HepG2 (cell line): Measurements from ENCODE around the gene FAM114A1. TPM values are rescaled to one million over a fixed set of nuclear protein-coding genes. Genes with fewer than 3 reads are reported as not detected.

Experiments used
- BCL3 ChIP-seq: sonication (generic); formaldehyde crosslinking; IDR thresholded peaks from 2 replicates; pipeline ENCODE4 v1.5.1; 2020; ENCODE audit warnings: mild to moderate bottlenecking, missing genetic modification reagents, moderate library complexity
- CSRNP1 ChIP-seq: sonication (generic); formaldehyde crosslinking; IDR thresholded peaks from 2 replicates; pipeline ENCODE4 v1.8.1; 2023; ENCODE audit warnings: mild to moderate bottlenecking, missing genetic modification reagents
- DRAP1 ChIP-seq: IDR thresholded peaks from 2 replicates; pipeline ENCODE4 v1.6.1; 2016; ENCODE audit warnings: missing genetic modification reagents, missing compliant biosample characterization
- ELF3 ChIP-seq: IDR thresholded peaks from 2 replicates; pipeline ENCODE4 v1.6.1; 2016; ENCODE audit warnings: missing genetic modification reagents, missing compliant biosample characterization
- FOXP1 ChIP-seq, 2 experiments: fragments of 450-650 bp in 1 of 2; IDR thresholded peaks; 2 replicates each; pipeline ENCODE4 v1.6.1; 2017 to 2018; ENCODE audit warnings: antibody characterized with exemption in 1 of 2
- HBP1 ChIP-seq: IDR thresholded peaks from 2 replicates; pipeline ENCODE4 v1.6.1; 2016; ENCODE audit warnings: low read depth, control low read depth
- MED13 ChIP-seq: sonication (generic); formaldehyde crosslinking; IDR thresholded peaks from 2 replicates; pipeline ENCODE4 v1.5.0; 2020; ENCODE audit warnings: missing genetic modification reagents
- MIXL1 ChIP-seq: IDR thresholded peaks from 2 replicates; pipeline ENCODE4 v1.6.1; 2016
- NPAS2 ChIP-seq: sonication (generic); formaldehyde crosslinking; IDR thresholded peaks from 2 replicates; pipeline ENCODE4 v1.8.0; 2022; ENCODE audit warnings: mild to moderate bottlenecking, missing genetic modification reagents, borderline replicate concordance
- RBAK ChIP-seq: sonication (generic); formaldehyde crosslinking; IDR thresholded peaks from 2 replicates; pipeline ENCODE4 v1.5.1; 2020; ENCODE audit warnings: mild to moderate bottlenecking, missing genetic modification reagents
- SIX1 ChIP-seq: sonication (generic); formaldehyde crosslinking; IDR thresholded peaks from 2 replicates; pipeline ENCODE4 v1.4.0; 2020; ENCODE audit warnings: missing genetic modification reagents, borderline replicate concordance
- SMARCE1 ChIP-seq: fragments of 450-650 bp; IDR thresholded peaks from 2 replicates; pipeline ENCODE4 v1.6.1; 2017; ENCODE audit warnings: borderline replicate concordance
- SP1 ChIP-seq, 2 experiments: fragments of 450-650 bp in 1 of 2; sonication (generic) in 1 of 2; formaldehyde crosslinking in 1 of 2; IDR thresholded peaks; 2 replicates each; pipeline versions ENCODE4 v1.4.0 to v1.6.1; 2016 to 2020; ENCODE audit warnings: missing genetic modification reagents in 1 of 2
- ZBTB2 ChIP-seq: sonication (generic); formaldehyde crosslinking; IDR thresholded peaks from 2 replicates; pipeline ENCODE4 v1.8.0; 2022; ENCODE audit warnings: low read depth, missing genetic modification reagents
- ZBTB20 ChIP-seq: sonication (generic); formaldehyde crosslinking; IDR thresholded peaks from 2 replicates; pipeline ENCODE4 v1.8.1; 2023; ENCODE audit warnings: missing genetic modification reagents, low read depth, mild to moderate bottlenecking, borderline replicate concordance
- ZBTB42 ChIP-seq: sonication (generic); formaldehyde crosslinking; IDR thresholded peaks from 2 replicates; pipeline ENCODE4 v1.5.0; 2020; ENCODE audit warnings: mild to moderate bottlenecking, missing genetic modification reagents
- ZFP36L2 ChIP-seq: sonication (generic); formaldehyde crosslinking; IDR thresholded peaks from 2 replicates; pipeline ENCODE4 v1.4.0; 2020; ENCODE audit warnings: missing genetic modification reagents
- ZNF326 ChIP-seq: sonication (generic); formaldehyde crosslinking; IDR thresholded peaks from 2 replicates; pipeline ENCODE4 v1.4.0; 2020; ENCODE audit warnings: missing genetic modification reagents, borderline replicate concordance
- ZNF441 ChIP-seq: sonication (generic); formaldehyde crosslinking; IDR thresholded peaks from 2 replicates; pipeline ENCODE4 v1.7.0; 2021; ENCODE audit warnings: missing genetic modification reagents, borderline replicate concordance
- ZNF550 ChIP-seq: sonication (generic); formaldehyde crosslinking; IDR thresholded peaks from 2 replicates; pipeline ENCODE4 v1.4.0; 2020; ENCODE audit warnings: mild to moderate bottlenecking, missing genetic modification reagents, borderline replicate concordance
- ZNF572 ChIP-seq: sonication (generic); formaldehyde crosslinking; IDR thresholded peaks from 2 replicates; pipeline ENCODE4 v1.5.1; 2020; ENCODE audit warnings: mild to moderate bottlenecking, missing genetic modification reagents
- ZNF841 ChIP-seq: sonication (generic); formaldehyde crosslinking; IDR thresholded peaks from 2 replicates; pipeline ENCODE4 v1.8.1; 2023; ENCODE audit warnings: missing genetic modification reagents, borderline replicate concordance
- ZSCAN5A ChIP-seq: sonication (generic); formaldehyde crosslinking; IDR thresholded peaks from 2 replicates; pipeline ENCODE4 v1.8.0; 2022; ENCODE audit warnings: mild to moderate bottlenecking, missing genetic modification reagents, borderline replicate concordance
- ZSCAN9 ChIP-seq: IDR thresholded peaks from 2 replicates; pipeline ENCODE4 v1.6.1; 2016; ENCODE audit warnings: borderline replicate concordance
- polyA plus RNA-seq, 8 experiments: library from polyadenylated mRNA; depleted of rRNA in 3 of 8; stranded (reverse) in 7 of 8; unstranded in 1 of 8; fragments of >200 nt; fragmentation: Illumina TruSeq in 4 of 8; extraction: Trizol in 4 of 8; gene quantifications; 2 replicates each; pipeline versions ENCODE4 v1.2.1 to v1.2.3, GENCODE V29; 2011 to 2016; ENCODE audit warnings: low read depth in 4 of 8, missing spikeins in 1 of 8, mixed read lengths in 1 of 8; ENCODE audit not compliant: insufficient read depth in 1 of 8
- total RNA-seq, 5 experiments: library from RNA; depleted of rRNA; stranded (reverse); fragments of >200 nt; fragmentation: Illumina TruSeq; extraction: Trizol; gene quantifications; 2 replicates each; pipeline ENCODE4 v1.2.3, GENCODE V29; 2016; ENCODE audit warnings: low read depth in 1 of 5

Gene FAM114A1
- total and polyA plus RNA-seq, 2 of the 13 experiments (the other 11 are each of a cell fraction or from before 2014, with no cell fraction given): 61.0 to 76.9 TPM

- no peak for TF ChIP-seq ZSCAN5A
- no peak for TF ChIP-seq MED13
- no peak for TF ChIP-seq CSRNP1 (CRISPR knock-in tag)
- TF ChIP-seq ZBTB20 (CRISPR knock-in tag): no peak
- no peak for TF ChIP-seq ZBTB42
- TF ChIP-seq FOXP1 (IDR thresholded peaks at IDR 0.05): no peak
- no peak for TF ChIP-seq FOXP1 (CRISPR knock-in tag; IDR thresholded peaks at IDR 0.05)
- TF ChIP-seq SP1 (IDR thresholded peaks at IDR 0.05): no peak
- no peak for TF ChIP-seq SP1 (CRISPR knock-in tag; IDR thresholded peaks at IDR 0.05)
- 0 out of 2 replicates have a peak, but pooled peaks have one; percentile 14 for TF ChIP-seq MIXL1 (CRISPR knock-in tag)
- no peak for TF ChIP-seq ZFP36L2 (CRISPR knock-in tag)
- TF ChIP-seq SIX1 (CRISPR knock-in tag): no peak
- TF ChIP-seq BCL3 (CRISPR knock-in tag): no peak
- TF ChIP-seq DRAP1 (CRISPR knock-in tag): no peak
- TF ChIP-seq SMARCE1: no peak
- TF ChIP-seq HBP1 (CRISPR knock-in tag): no peak
- no peak for TF ChIP-seq ZNF326 (CRISPR knock-in tag)
- TF ChIP-seq RBAK (CRISPR knock-in tag): no peak
- no peak for TF ChIP-seq ZNF572 (CRISPR knock-in tag)
- TF ChIP-seq ZNF841 (CRISPR knock-in tag): no peak
- TF ChIP-seq NPAS2 (CRISPR knock-in tag): no peak
- no peak for TF ChIP-seq ZBTB2 (CRISPR knock-in tag)
- no peak for TF ChIP-seq ELF3 (CRISPR knock-in tag)
- TF ChIP-seq ZNF441 (CRISPR knock-in tag): no peak
- TF ChIP-seq ZNF550 (CRISPR knock-in tag): no peak
- TF ChIP-seq ZSCAN9: no peak
Measured at GRCh38 chr4:38889143-38889542, 21.5 kb downstream of the FAM114A1 start (continued).
